A673 (cell line): ENCODE measurements around the gene MACROD1.

Experiments used
- CTCF ChIP-seq: fragments of 300-800, 200-600 bp; sonication (generic); conservative IDR thresholded peaks from 2 replicates; pipeline ENCODE4 v1.5.1; 2017; ENCODE audit warnings: low read depth, mild to moderate bottlenecking, antibody characterized with exemption, low read length, moderate library complexity, mixed read lengths
- EZH2 ChIP-seq: fragments of 200-600 bp; sonication (generic); IDR thresholded peaks from 2 replicates; pipeline ENCODE4 v1.6.1; 2017; ENCODE audit warnings: borderline replicate concordance, low read depth, mild to moderate bottlenecking, mixed read lengths, antibody characterized with exemption, low read length; ENCODE audit not compliant: poor library complexity, severe bottlenecking

- TF ChIP-seq CTCF (no peak), EZH2 (no peak)
These were observed 166.4 kb downstream of the MACROD1 start for GRCh38 chr11:63999349-64000025.
